ENCODE measurements around the gene ZNF575.
"Not testable (repeated sequence)": the region's sequence is repeated elsewhere in the genome, so short reads cannot be mapped to it uniquely, and the experiment has no call there.

The ZNF575 gene

GRCh38 chr19:43511324-43511723, 21.7 kb upstream of the ZNF575 start:
- no peak for DNase-seq (ENCODE audit: low spot score)

GRCh38 chr19:43512399-43512798, 20.6 kb upstream of the ZNF575 start:
- DNase-seq (ENCODE audit: low spot score) = not testable (repeated sequence)

GRCh38 chr19:43518051-43518450, 14.9 kb upstream of the ZNF575 start:
- DNase-seq (ENCODE audit: low spot score) = no peak

GRCh38 chr19:43519436-43520088, 13.4 kb upstream of the ZNF575 start:
- DNase-seq (ENCODE audit: low spot score) = peak; percentile 86

- no peak for DNase-seq (ENCODE audit: low spot score)
These were observed 10.1 kb upstream of the ZNF575 start for GRCh38 chr19:43522929-43523328.

GRCh38 chr19:43523696-43524095, 9.3 kb upstream of the ZNF575 start:
- not testable (repeated sequence) for DNase-seq (ENCODE audit: low spot score)

- no peak for DNase-seq (ENCODE audit: low spot score)
These were observed 7.8 kb upstream of the ZNF575 start for GRCh38 chr19:43524922-43525835.

GRCh38 chr19:43525836-43526771, 6.9 kb upstream of the ZNF575 start:
- DNase-seq (ENCODE audit: low spot score) = no peak

- DNase-seq (ENCODE audit: low spot score) = peak; percentile 49
These were observed 5.8 kb upstream of the ZNF575 start, which contains the start of gene ETHE1 for GRCh38 chr19:43526884-43527859. Gene ETHE1 (minus strand): TSS chr19:43527201. CDS start chr19:43527177, 24 bp downstream.

GRCh38 chr19:43527860-43528622, 4.9 kb upstream of the ZNF575 start:
- DNase-seq (ENCODE audit: low spot score) = no peak

- no peak for DNase-seq (ENCODE audit: low spot score)
These were observed 422 bp upstream of the ZNF575 start for GRCh38 chr19:43532571-43532961.

- peak; percentile 89 for DNase-seq (ENCODE audit: low spot score)
These were observed 737 bp downstream of the ZNF575 start for GRCh38 chr19:43533546-43534304.

GRCh38 chr19:43534305-43534815, 1.4 kb downstream of the ZNF575 start:
- no peak for DNase-seq (ENCODE audit: low spot score)

GRCh38 chr19:43534816-43535761, 2.1 kb downstream of the ZNF575 start:
- DNase-seq (ENCODE audit: low spot score) = peak; percentile 30

GRCh38 chr19:43538922-43539321, 5.9 kb downstream of the ZNF575 start:
- DNase-seq (ENCODE audit: low spot score) = no peak

- DNase-seq (ENCODE audit: low spot score) = no peak
These were observed 7.4 kb downstream of the ZNF575 start for GRCh38 chr19:43540381-43540780.

GRCh38 chr19:43541920-43542650, 9.1 kb downstream of the ZNF575 start:
- DNase-seq (ENCODE audit: low spot score) = no peak

Measured in hematopoietic multipotent progenitor cell treated with erythropoietin and hydrocortisone succinate and interleukin-3 and kit ligand, for 15 days (in vitro differentiated cells).